H7 (cell line): Measurements from ENCODE around the gene CCL7. TPM values are rescaled to one million over a fixed set of nuclear protein-coding genes. Genes with fewer than 3 reads are reported as not detected.

Experiments
- DNase-seq: peaks from one replicate; pipeline ENCODE4 v3.0.0; 2012
- H3K27me3 ChIP-seq: 2 replicates; pipeline ENCODE4 v1.6.0; 2011; ENCODE audit warnings: mild to moderate bottlenecking, low read length; ENCODE audit not compliant: control insufficient read depth, insufficient read depth
- H3K36me3 ChIP-seq: replicated peaks from 2 replicates; pipeline ENCODE4 v1.5.1; 2011; ENCODE audit warnings: low read length; ENCODE audit not compliant: control insufficient read depth, insufficient read depth
- H3K4me3 ChIP-seq: 2 replicates; pipeline ENCODE4 v1.5.1; 2011; ENCODE audit warnings: low read depth, mild to moderate bottlenecking, control low read depth, low read length, moderate library complexity; ENCODE audit not compliant: insufficient read depth
- total RNA-seq: library from RNA; depleted of rRNA; stranded (reverse); fragments of >200 nt; shearing (Covaris generic); gene quantifications from 2 replicates; pipeline ENCODE4 v1.2.3, GENCODE V29; 2014; rRNA removed

The CCL7 gene
- total RNA-seq, 1 experiment from 2014 or later = not detected

- Histone ChIP-seq H3K36me3 (no peaks in the 10 kb centered on the region), H3K4me3 (no peak overlapping the region), H3K27me3 (no peaks in the 10 kb centered on the region)
- no peak for DNase-seq
Measured at GRCh38 chr17:34312080-34312479, 42.1 kb downstream of the CCL7 start.

DNA sequence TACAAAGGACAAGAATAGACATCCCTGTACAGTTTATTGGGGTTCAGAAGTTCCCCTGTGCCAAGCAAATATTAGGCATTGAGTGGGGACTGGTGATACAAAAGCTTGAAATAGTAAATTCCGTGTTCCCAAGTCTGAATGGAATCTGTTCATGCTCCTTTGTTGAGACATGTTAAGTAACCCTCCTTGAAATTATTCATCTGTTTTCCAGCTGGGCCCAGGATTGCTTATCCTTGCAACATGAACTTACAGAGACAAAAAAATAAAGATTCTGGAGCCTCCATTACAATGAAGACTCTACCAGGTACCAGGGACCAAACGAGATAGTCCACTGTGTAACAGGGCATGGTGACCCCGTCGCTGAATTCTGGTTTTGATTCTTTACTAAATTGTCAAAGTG, 43.1 kb downstream of the CCL7 start:
- no peaks in the 10 kb centered on the region for H3K36me3 ChIP-seq
- DNase-seq = no peak
- no peaks in the 10 kb centered on the region for H3K27me3 ChIP-seq

DNA sequence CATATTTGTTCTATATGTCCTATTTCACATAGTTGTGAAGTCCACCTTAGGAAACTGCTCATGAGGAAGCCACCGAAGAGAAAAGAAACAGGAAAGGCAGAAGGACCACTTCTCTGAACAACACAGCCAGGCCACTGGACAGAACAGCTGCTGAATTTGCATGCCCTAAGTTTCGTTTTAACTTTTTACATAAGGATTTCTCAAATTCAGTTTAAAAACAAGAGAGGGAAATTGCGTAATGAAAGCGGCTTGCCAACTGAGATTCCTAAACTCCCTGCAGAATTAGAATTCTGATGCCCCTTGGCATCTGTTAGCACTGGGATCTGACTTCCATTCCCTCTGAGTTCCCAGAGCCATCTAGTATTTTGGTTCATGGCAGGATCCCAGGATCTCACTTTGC, 44.3 kb downstream of the CCL7 start:
- no peak overlapping the region for H3K4me3 ChIP-seq
- H3K27me3 ChIP-seq = no peaks in the 10 kb centered on the region
- H3K36me3 ChIP-seq = no peaks in the 10 kb centered on the region
- no peak for DNase-seq

More for the DNA sequence above, 43.1 kb downstream of the CCL7 start:
- no peak overlapping the region for H3K4me3 ChIP-seq

- Histone ChIP-seq H3K4me3 (no peak overlapping the region), H3K36me3 (no peaks in the 10 kb centered on the region), H3K27me3 (no peaks in the 10 kb centered on the region)
- peak; percentile 26 for DNase-seq
Measured at GRCh38 chr17:34318474-34318873, 48.5 kb downstream of the CCL7 start.

- Histone ChIP-seq H3K27me3 (no peaks in the 10 kb centered on the region), H3K36me3 (no peaks in the 10 kb centered on the region), H3K4me3 (no peak within 1 kb of the TSS)
- no peak for DNase-seq
Measured at GRCh38 chr17:34319039-34319483, 49.0 kb downstream of the CCL7 start, which contains the start of gene CCL8. TSS of gene CCL8 (plus strand) at chr17:34319435. CDS start at chr17:34319502, 67 bp downstream.

Other genes starting within 250 kb of the CCL7 start
- 15.8 and 48.7 TPM in 2 replicates for gene CCL2, start 14.9 kb upstream of the CCL7 start, total RNA-seq
- not detected in 2 replicates for gene CCL11, start 15.5 kb downstream of the CCL7 start, total RNA-seq
- not detected in 2 replicates for gene CCL8, start 49.2 kb downstream of the CCL7 start, total RNA-seq
- gene CCL13, start 86.3 kb downstream of the CCL7 start, total RNA-seq = not detected in 2 replicates
- not detected in 2 replicates for gene CCL1, start 93.0 kb downstream of the CCL7 start, total RNA-seq